ENCODE results near the gene GPRASP2.

The GPRASP2 gene

GRCh38 chrX:102745857-102746584 lies 33.8 kb downstream of the GPRASP2 start:
- Histone ChIP-seq H3K4me3 (ENCODE audit: low read depth, low read length, poor library complexity, severe bottlenecking) (no peak overlapping the region), H3K27ac (ENCODE audit: low read depth, low read length, poor library complexity, severe bottlenecking) (no peak overlapping the region), H3K9me3 (ENCODE audit: low read length) (no peaks in the 10 kb centered on the region), H3K9ac (ENCODE audit: low read length) (no peak overlapping the region), H3K79me2 (ENCODE audit: insufficient read depth, low read length) (no peaks in the 10 kb centered on the region), H4K20me1 (ENCODE audit: insufficient read depth, low read length) (no peaks in the 10 kb centered on the region), H3K36me3 (ENCODE audit: insufficient read depth, low read length) (no peaks in the 10 kb centered on the region), H3K27me3 (ENCODE audit: insufficient read depth, low read length) (no peaks in the 10 kb centered on the region), H3K4me2 (ENCODE audit: low read length) (no peak overlapping the region), H3K9me2 (ENCODE audit: low read depth, low read length) (no peaks in the 10 kb centered on the region), H3K4me1 (ENCODE audit: insufficient read depth, low read length, severe bottlenecking) (no peaks in the 10 kb centered on the region), H3F3A (ENCODE audit: insufficient read depth, low read length) (no peaks in the 10 kb centered on the region), H2AFZ (ENCODE audit: low read length) (no peak overlapping the region)
- TF ChIP-seq, protein P1, sequence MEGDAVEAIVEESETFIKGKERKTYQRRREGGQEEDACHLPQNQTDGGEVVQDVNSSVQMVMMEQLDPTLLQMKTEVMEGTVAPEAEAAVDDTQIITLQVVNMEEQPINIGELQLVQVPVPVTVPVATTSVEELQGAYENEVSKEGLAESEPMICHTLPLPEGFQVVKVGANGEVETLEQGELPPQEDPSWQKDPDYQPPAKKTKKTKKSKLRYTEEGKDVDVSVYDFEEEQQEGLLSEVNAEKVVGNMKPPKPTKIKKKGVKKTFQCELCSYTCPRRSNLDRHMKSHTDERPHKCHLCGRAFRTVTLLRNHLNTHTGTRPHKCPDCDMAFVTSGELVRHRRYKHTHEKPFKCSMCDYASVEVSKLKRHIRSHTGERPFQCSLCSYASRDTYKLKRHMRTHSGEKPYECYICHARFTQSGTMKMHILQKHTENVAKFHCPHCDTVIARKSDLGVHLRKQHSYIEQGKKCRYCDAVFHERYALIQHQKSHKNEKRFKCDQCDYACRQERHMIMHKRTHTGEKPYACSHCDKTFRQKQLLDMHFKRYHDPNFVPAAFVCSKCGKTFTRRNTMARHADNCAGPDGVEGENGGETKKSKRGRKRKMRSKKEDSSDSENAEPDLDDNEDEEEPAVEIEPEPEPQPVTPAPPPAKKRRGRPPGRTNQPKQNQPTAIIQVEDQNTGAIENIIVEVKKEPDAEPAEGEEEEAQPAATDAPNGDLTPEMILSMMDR (IDR thresholded peaks at IDR 0.05; ENCODE audit: low read length) = no peak
- TF ChIP-seq EZH2 (IDR thresholded peaks at IDR 0.05; ENCODE audit: borderline replicate concordance, low read length) = no peak

- H3K9ac ChIP-seq (ENCODE audit: low read length) = no peak overlapping the region
- no peaks in the 10 kb centered on the region for H3F3A ChIP-seq (ENCODE audit: insufficient read depth, low read length)
- no peak overlapping the region for H3K27ac ChIP-seq (ENCODE audit: low read depth, low read length, poor library complexity, severe bottlenecking)
- H3K4me2 ChIP-seq (ENCODE audit: low read length) = no peak overlapping the region
- no peaks in the 10 kb centered on the region for H3K9me3 ChIP-seq (ENCODE audit: low read length)
- peaks cover 15% of the 10 kb centered on the region for H3K4me1 ChIP-seq (ENCODE audit: insufficient read depth, low read length, severe bottlenecking)
- no peaks in the 10 kb centered on the region for H4K20me1 ChIP-seq (ENCODE audit: insufficient read depth, low read length)
- H3K9me2 ChIP-seq (ENCODE audit: low read depth, low read length) = no peaks in the 10 kb centered on the region
- no peak overlapping the region for H2AFZ ChIP-seq (ENCODE audit: low read length)
- H3K4me3 ChIP-seq (ENCODE audit: low read depth, low read length, poor library complexity, severe bottlenecking) = no peak overlapping the region
- no peaks in the 10 kb centered on the region for H3K36me3 ChIP-seq (ENCODE audit: insufficient read depth, low read length)
- no peaks in the 10 kb centered on the region for H3K79me2 ChIP-seq (ENCODE audit: insufficient read depth, low read length)
- TF ChIP-seq EZH2 (IDR thresholded peaks at IDR 0.05; ENCODE audit: borderline replicate concordance, low read length) = no peak
- TF ChIP-seq, protein P1 (IDR thresholded peaks at IDR 0.05; ENCODE audit: low read length) = no peak
- H3K27me3 ChIP-seq (ENCODE audit: insufficient read depth, low read length) = no peaks in the 10 kb centered on the region
Observed at GRCh38 chrX:102765217-102765616, 53.0 kb downstream of the GPRASP2 start.

GRCh38 chrX:102765809-102766208 lies 53.6 kb downstream of the GPRASP2 start:
- no peak overlapping the region for H3K27ac ChIP-seq (ENCODE audit: low read depth, low read length, poor library complexity, severe bottlenecking)
- H4K20me1 ChIP-seq (ENCODE audit: insufficient read depth, low read length) = no peaks in the 10 kb centered on the region
- no peak overlapping the region for H3K4me2 ChIP-seq (ENCODE audit: low read length)
- H2AFZ ChIP-seq (ENCODE audit: low read length) = no peak overlapping the region
- TF ChIP-seq, protein P1 (IDR thresholded peaks at IDR 0.05; ENCODE audit: low read length) = no peak
- TF ChIP-seq EZH2 (IDR thresholded peaks at IDR 0.05; ENCODE audit: borderline replicate concordance, low read length) = no peak
- no peaks in the 10 kb centered on the region for H3K79me2 ChIP-seq (ENCODE audit: insufficient read depth, low read length)
- H3K9me3 ChIP-seq (ENCODE audit: low read length) = no peaks in the 10 kb centered on the region
- no peaks in the 10 kb centered on the region for H3K9me2 ChIP-seq (ENCODE audit: low read depth, low read length)
- no peaks in the 10 kb centered on the region for H3K27me3 ChIP-seq (ENCODE audit: insufficient read depth, low read length)
- no peaks in the 10 kb centered on the region for H3F3A ChIP-seq (ENCODE audit: insufficient read depth, low read length)
- no peaks in the 10 kb centered on the region for H3K36me3 ChIP-seq (ENCODE audit: insufficient read depth, low read length)
- no peak overlapping the region for H3K4me3 ChIP-seq (ENCODE audit: low read depth, low read length, poor library complexity, severe bottlenecking)
- peaks cover 17% of the 10 kb centered on the region for H3K4me1 ChIP-seq (ENCODE audit: insufficient read depth, low read length, severe bottlenecking)
- H3K9ac ChIP-seq (ENCODE audit: low read length) = no peak overlapping the region
